HCT116 (cell line): Measurements from ENCODE around the gene POLDIP2. TPM values are rescaled to one million over a fixed set of nuclear protein-coding genes. Genes with fewer than 3 reads are reported as not detected.

Experiments used
- ATAC-seq: fragments of 200-7000 bp; cut with Tn5 transposase; 2 replicates; pipeline ENCODE4 v1.9.1; 2020; ENCODE audit warnings: mild to moderate bottlenecking, moderate library complexity
- BruUV-seq: library from RNA; stranded (reverse); fragments of 400-500 nt; replicated peaks from 2 replicates; lab custom pipeline; 2021; lab: Mats Ljungman, UMichigan
- CTCF ChIA-PET: fragments of 300-600 bp; sonication (Branson Sonifier 250); formaldehyde crosslinking; loops from one replicate; lab custom pipeline; 2021; ENCODE audit warnings: antibody characterized with exemption; lab: Charles Lee
- POLR2A ChIA-PET: fragments of 300-600, 350-600 bp; sonication (Branson Sonifier 250); formaldehyde crosslinking; loops from one replicate; lab custom pipeline; 2021; ENCODE audit warnings: antibody characterized with exemption; lab: Charles Lee
- RAD21 ChIA-PET, 2 experiments: fragments of 300-600 bp; sonication (Branson Sonifier 250); formaldehyde crosslinking; loops; one replicate each; lab custom pipeline; 2023; ENCODE audit warnings: low total read pairs in 2 of 2; ENCODE audit not compliant: uncharacterized antibody in 2 of 2, unreplicated experiment in 2 of 2, low non-redundant PET in 1 of 2; lab: Charles Lee
- DNase-seq: peaks from one replicate; pipeline ENCODE4 v3.0.0-alpha.2; 2010; ENCODE audit warnings: low read depth, low spot score
- H2AFZ ChIP-seq: fragments of 200-600 bp; shearing (Covaris generic), sonication (generic); 2 replicates; pipeline ENCODE4 v1.6.1; 2017; ENCODE audit warnings: low read depth, mixed run types, mixed read lengths, antibody characterized with exemption, low read length; ENCODE audit not compliant: poor library complexity, severe bottlenecking
- H3K27ac ChIP-seq: 2 replicates; pipeline ENCODE4 v1.5.1; 2012; ENCODE audit warnings: low read depth, low read length
- H3K27me3 ChIP-seq: fragments of 200-600 bp; sonication (generic); 2 replicates; pipeline ENCODE4 v1.6.1; 2016; ENCODE audit warnings: mixed run types, low read length, mixed read lengths; ENCODE audit not compliant: insufficient read depth
- H3K36me3 ChIP-seq, 2 experiments: fragments of 200-500 bp in 1 of 2; fragments of 200-600 bp in 1 of 2; sonication (Bioruptor generic) in 1 of 2; sonication (generic) in 1 of 2; 2 replicates each; pipeline versions ENCODE4 v1.5.1 to v1.6.1; 2014 to 2016; ENCODE audit warnings: low read length in 2 of 2, inconsistent platforms in 1 of 2, mixed read lengths in 1 of 2, mixed run types in 1 of 2; ENCODE audit not compliant: insufficient read depth in 2 of 2, control insufficient read depth in 1 of 2
- H3K4me1 ChIP-seq, 2 experiments: fragments of 200-600 bp in 1 of 2; sonication (generic) in 1 of 2; 2 replicates each; pipeline versions ENCODE4 v1.5.1 to v1.6.1; 2012 to 2017; ENCODE audit warnings: low read length in 2 of 2, inconsistent platforms in 1 of 2, mild to moderate bottlenecking in 1 of 2, mixed read lengths in 1 of 2, mixed run types in 1 of 2, moderate library complexity in 1 of 2; ENCODE audit not compliant: insufficient read depth in 2 of 2, control insufficient read depth in 1 of 2
- H3K4me2 ChIP-seq: fragments of 200-600 bp; sonication (generic); 2 replicates; pipeline ENCODE4 v1.6.1; 2017; ENCODE audit warnings: mixed run types, low read length, mixed read lengths
- H3K4me3 ChIP-seq, 2 experiments: fragments of 200-600 bp in 1 of 2; sonication (generic) in 1 of 2; replicated peaks in 1 of 2; 2 replicates each; pipeline ENCODE4 v1.5.1; 2011 to 2016; ENCODE audit warnings: low read length in 2 of 2, control low read depth in 1 of 2, low read depth in 1 of 2, mild to moderate bottlenecking in 1 of 2, mixed read lengths in 1 of 2, mixed run types in 1 of 2
- H3K79me2 ChIP-seq: fragments of 200-600 bp; sonication (generic); 2 replicates; pipeline ENCODE4 v1.6.1; 2017; ENCODE audit warnings: mild to moderate bottlenecking, mixed run types, low read length, moderate library complexity, mixed read lengths; ENCODE audit not compliant: insufficient read depth
- H3K9ac ChIP-seq: fragments of 200-600 bp; sonication (generic); 2 replicates; pipeline ENCODE4 v1.6.1; 2016; ENCODE audit warnings: low read length, mixed read lengths
- H3K9me2 ChIP-seq: fragments of 200-600 bp; sonication (generic), shearing (Covaris generic); 2 replicates; pipeline ENCODE4 v1.6.1; 2017; ENCODE audit warnings: mixed run types, mild to moderate bottlenecking, moderate library complexity; ENCODE audit not compliant: insufficient read depth
- H3K9me3 ChIP-seq, 2 experiments: fragments of 200-500 bp in 1 of 2; fragments of 200-600 bp in 1 of 2; sonication (Bioruptor generic) in 1 of 2; sonication (generic) in 1 of 2; 2 replicates each; pipeline ENCODE4 v1.6.1; 2014 to 2017; ENCODE audit warnings: low read length in 2 of 2, mixed read lengths in 2 of 2, inconsistent platforms in 1 of 2, low read depth in 1 of 2, mild to moderate bottlenecking in 1 of 2, mixed run types in 1 of 2, moderate library complexity in 1 of 2; ENCODE audit not compliant: control insufficient read depth in 1 of 2, insufficient read depth in 1 of 2
- H4K20me1 ChIP-seq: fragments of 200-600 bp; sonication (generic), shearing (Covaris generic); 2 replicates; pipeline ENCODE4 v1.6.1; 2017; ENCODE audit warnings: mixed run types, mild to moderate bottlenecking, moderate library complexity; ENCODE audit not compliant: insufficient read depth
- ATF3 ChIP-seq: IDR thresholded peaks from 2 replicates; pipeline ENCODE4 v1.6.1; 2012
- CBX3 ChIP-seq: IDR thresholded peaks from 2 replicates; pipeline ENCODE4 v1.6.1; 2012; ENCODE audit warnings: low read depth
- CEBPB ChIP-seq: IDR thresholded peaks from 2 replicates; pipeline ENCODE4 v1.6.1; 2012; ENCODE audit warnings: low read depth
- ELF1 ChIP-seq: IDR thresholded peaks from 2 replicates; pipeline ENCODE4 v1.6.1; 2012; ENCODE audit warnings: low read depth, borderline replicate concordance
- POLR2A ChIP-seq: IDR thresholded peaks from 2 replicates; pipeline ENCODE4 v1.7.0; 2011; ENCODE audit warnings: borderline replicate concordance; ENCODE audit not compliant: insufficient read depth, insufficient read length; ENCODE audit errors: extremely low read depth
- REST ChIP-seq: IDR thresholded peaks from 2 replicates; pipeline ENCODE4 v1.6.1; 2012; ENCODE audit warnings: low read depth
- SRF ChIP-seq: IDR thresholded peaks from 2 replicates; pipeline ENCODE4 v1.6.1; 2012; ENCODE audit warnings: low read depth
- intact Hi-C: fragments of 100-400 bp; cut with micrococcal nuclease; formaldehyde crosslinking; loops from 2 replicates; pipeline ENCODE4 v1.10.0; 2022
- total RNA-seq: library from RNA; stranded (reverse); gene quantifications from one replicate; pipeline ENCODE4 v1.2.1, GENCODE V29; 2021; ENCODE audit not compliant: unreplicated experiment
- TF ChIP-seq, protein P1 (sequence below): IDR thresholded peaks from 2 replicates; pipeline ENCODE4 v1.6.1; 2012
- TF ChIP-seq, protein P2 (sequence below): IDR thresholded peaks from 2 replicates; pipeline ENCODE4 v1.6.1; 2011; ENCODE audit warnings: mild to moderate bottlenecking, low read length, moderate library complexity; ENCODE audit not compliant: insufficient replicate concordance; ENCODE audit errors: extremely low read depth

POLDIP2 gene
- total RNA-seq, 1 experiment from 2014 or later: 78.0 TPM

DNA sequence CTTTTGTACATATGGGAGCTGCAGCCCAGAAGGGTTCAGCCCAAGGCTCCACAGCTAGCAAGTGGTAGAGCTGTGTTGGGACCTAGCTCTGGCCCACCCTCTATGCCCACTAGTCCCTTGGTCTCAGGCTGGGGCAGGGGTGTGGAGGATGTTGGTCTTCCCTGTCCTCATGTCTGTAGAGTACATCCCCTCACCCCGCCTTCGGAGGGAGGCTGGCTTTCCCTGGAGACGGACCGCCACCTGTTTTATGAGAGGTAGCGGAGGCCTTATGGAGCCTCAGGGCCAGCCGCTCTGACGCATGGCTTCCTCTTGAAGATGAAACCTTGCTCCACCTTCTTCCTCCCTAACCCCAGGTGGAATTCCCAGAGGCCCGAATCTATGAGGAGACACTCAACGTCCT lies 13.3 kb downstream of the POLDIP2 start (continued):
- TF ChIP-seq ELF1: no peak
- no peak for TF ChIP-seq ATF3
- no peak for TF ChIP-seq REST
- TF ChIP-seq, protein P1, sequence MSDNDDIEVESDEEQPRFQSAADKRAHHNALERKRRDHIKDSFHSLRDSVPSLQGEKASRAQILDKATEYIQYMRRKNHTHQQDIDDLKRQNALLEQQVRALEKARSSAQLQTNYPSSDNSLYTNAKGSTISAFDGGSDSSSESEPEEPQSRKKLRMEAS: no peak
- TF ChIP-seq, all 23 proteins: peak for 0

GRCh38 chr17:28343491-28343932 lies 13.8 kb downstream of the POLDIP2 start:
- no peak overlapping the region for H2AFZ ChIP-seq
- TF ChIP-seq SRF (no peak), POLR2A (no peak), CEBPB (no peak), CBX3 (no peak), ELF1 (no peak)
- TF ChIP-seq, protein P1: no peak
- TF ChIP-seq, protein P2, sequence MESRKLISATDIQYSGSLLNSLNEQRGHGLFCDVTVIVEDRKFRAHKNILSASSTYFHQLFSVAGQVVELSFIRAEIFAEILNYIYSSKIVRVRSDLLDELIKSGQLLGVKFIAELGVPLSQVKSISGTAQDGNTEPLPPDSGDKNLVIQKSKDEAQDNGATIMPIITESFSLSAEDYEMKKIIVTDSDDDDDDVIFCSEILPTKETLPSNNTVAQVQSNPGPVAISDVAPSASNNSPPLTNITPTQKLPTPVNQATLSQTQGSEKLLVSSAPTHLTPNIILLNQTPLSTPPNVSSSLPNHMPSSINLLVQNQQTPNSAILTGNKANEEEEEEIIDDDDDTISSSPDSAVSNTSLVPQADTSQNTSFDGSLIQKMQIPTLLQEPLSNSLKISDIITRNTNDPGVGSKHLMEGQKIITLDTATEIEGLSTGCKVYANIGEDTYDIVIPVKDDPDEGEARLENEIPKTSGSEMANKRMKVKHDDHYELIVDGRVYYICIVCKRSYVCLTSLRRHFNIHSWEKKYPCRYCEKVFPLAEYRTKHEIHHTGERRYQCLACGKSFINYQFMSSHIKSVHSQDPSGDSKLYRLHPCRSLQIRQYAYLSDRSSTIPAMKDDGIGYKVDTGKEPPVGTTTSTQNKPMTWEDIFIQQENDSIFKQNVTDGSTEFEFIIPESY: no peak
- no peaks in the 10 kb centered on the region for H3K9me2 ChIP-seq
- POLR2A ChIA-PET: no interaction called here
- no peak overlapping the region for H3K9ac ChIP-seq
- H3K4me2 ChIP-seq: no peak overlapping the region
- intact Hi-C loops: no loop called here
- ATAC-seq (no peak), DNase-seq (no peak)
- H3K27me3 ChIP-seq: no peaks in the 10 kb centered on the region
- peaks cover 7% of the 10 kb centered on the region; the same call in 1 of the 2 replicates for H3K79me2 ChIP-seq
- peaks cover 36 to 58% of the 10 kb centered on the region in 2 experiments for H3K36me3 ChIP-seq
- BruUV-seq: no TSS peak
- RAD21 ChIA-PET: no interaction called here
- peaks cover 0 to 12% of the 10 kb centered on the region in 2 experiments; a peak in 2 of 4 replicates for H3K4me1 ChIP-seq
- H3K27ac ChIP-seq: no peak overlapping the region
- no peak overlapping the region for H3K4me3 ChIP-seq
- H4K20me1 ChIP-seq: no peaks in the 10 kb centered on the region
- no peaks in the 10 kb centered on the region for H3K9me3 ChIP-seq
- CTCF ChIA-PET: no interaction called here
